ENCODE data around the gene CAPG. TPM values are rescaled to one million over a fixed set of nuclear protein-coding genes. Genes with fewer than 3 reads are reported as not detected.

CAPG gene
- total RNA-seq, 4 donors from 2014 or later: 18.3 to 92.1 (median 45.2) TPM

DNA sequence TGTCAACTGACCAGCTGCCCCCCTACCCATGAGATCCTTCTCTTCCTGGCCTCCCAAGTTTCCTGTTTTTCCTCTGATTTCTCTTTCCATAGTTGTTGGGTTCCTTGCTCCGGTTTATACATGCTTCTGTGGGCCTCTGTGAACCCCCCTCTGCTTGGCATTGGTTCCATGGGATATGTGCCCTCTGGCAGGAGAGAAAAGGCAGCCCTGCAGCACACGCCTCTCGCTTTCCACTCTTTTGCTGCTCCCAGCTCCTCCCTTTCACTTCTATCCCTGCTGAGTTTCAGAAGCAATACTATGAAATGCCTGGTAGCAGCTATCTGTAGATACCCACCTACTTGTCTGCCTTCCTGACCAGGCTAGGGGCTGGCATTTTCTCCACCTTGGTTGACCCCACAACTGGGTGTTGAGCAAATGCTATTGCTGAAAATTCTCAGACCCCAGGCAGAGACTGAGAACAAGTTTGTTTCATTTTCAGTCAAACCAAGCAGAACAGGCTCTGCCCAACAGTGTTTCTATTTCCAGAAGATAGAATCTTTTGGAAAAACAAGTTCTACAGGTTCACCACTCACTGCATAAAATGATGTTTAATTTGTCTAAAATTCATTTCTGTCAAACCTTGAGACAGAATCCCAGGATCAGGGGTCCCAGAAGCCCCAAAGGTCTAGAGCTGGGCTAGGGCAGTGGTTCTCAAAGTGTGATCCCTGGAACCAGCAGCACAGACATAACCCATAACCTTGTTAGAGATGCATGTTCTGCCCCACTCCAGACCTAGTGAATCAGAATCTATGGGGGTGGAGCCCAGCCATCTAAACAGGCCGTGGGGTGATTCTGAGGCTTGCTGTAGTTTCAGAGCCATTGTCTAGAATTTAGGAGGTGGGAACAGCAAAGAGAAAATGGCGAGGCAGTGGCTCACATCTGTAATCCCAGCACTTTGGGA, 13.4 kb downstream of the CAPG start:
- intact Hi-C loops (cut with DNase I; ENCODE audit: low total_unique reads): no loop called here
- DNase-seq: no peak
- no peak for TF ChIP-seq EP300 (IDR thresholded peaks at IDR 0.05; ENCODE audit: low read depth)
- no peak for TF ChIP-seq POLR2AphosphoS5 (IDR thresholded peaks at IDR 0.05)
- TF ChIP-seq, protein P1, sequence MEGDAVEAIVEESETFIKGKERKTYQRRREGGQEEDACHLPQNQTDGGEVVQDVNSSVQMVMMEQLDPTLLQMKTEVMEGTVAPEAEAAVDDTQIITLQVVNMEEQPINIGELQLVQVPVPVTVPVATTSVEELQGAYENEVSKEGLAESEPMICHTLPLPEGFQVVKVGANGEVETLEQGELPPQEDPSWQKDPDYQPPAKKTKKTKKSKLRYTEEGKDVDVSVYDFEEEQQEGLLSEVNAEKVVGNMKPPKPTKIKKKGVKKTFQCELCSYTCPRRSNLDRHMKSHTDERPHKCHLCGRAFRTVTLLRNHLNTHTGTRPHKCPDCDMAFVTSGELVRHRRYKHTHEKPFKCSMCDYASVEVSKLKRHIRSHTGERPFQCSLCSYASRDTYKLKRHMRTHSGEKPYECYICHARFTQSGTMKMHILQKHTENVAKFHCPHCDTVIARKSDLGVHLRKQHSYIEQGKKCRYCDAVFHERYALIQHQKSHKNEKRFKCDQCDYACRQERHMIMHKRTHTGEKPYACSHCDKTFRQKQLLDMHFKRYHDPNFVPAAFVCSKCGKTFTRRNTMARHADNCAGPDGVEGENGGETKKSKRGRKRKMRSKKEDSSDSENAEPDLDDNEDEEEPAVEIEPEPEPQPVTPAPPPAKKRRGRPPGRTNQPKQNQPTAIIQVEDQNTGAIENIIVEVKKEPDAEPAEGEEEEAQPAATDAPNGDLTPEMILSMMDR (IDR thresholded peaks at IDR 0.05): no peak
- TF ChIP-seq POLR2A (IDR thresholded peaks at IDR 0.05): no peak

DNA sequence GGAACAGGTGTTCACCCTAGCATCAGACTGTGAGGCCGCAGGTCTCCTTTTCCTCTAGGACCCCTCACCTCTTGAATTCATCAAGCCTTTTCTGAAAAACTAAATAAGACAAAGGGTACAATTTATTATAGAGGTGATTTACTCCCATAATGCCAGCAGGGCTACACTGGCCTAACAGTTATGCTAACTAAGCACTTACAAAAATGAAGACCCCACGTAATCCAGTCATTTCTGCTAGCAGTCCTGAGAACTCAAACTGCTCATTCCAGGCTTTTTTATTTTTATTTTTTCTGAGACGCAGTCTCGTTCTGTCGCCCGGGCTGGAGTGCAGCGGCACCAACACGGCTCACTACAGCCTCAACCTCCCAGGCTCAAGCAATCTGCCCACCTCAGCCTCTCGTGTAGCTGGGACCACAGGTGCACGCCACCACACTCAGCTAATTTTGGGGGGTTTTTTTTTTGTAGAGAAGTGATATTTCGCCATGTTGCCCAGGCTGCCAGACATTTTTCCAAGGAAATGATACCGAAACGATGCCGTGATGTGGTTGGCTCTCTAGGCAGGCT, 14.2 kb downstream of the CAPG start:
- 93% methylated on average over 14 of the region's 14 CpGs; no CpG with 5 or more reads in 1 of the 2 donors for WGBS, 2 donors (ENCODE audit: low coverage in 1 of 2)
- Histone ChIP-seq H3K9me3 (no peaks in the 10 kb centered on the region), H3K4me1 (peaks cover 0 to 8% (median 2%) of the 10 kb centered on the region in 4 donors), H3K27me3 (no peaks in the 10 kb centered on the region), H3K4me3 (no peak overlapping the region), H3K36me3 (no peaks in the 10 kb centered on the region), H3K27ac (peak overlapping the region in 3 of 4 donors; percentile 26 to 66 (median 55))
- no peak for TF ChIP-seq POLR2A (IDR thresholded peaks at IDR 0.05)
- TF ChIP-seq, protein P1 (IDR thresholded peaks at IDR 0.05): no peak
- TF ChIP-seq POLR2AphosphoS5 (IDR thresholded peaks at IDR 0.05): no peak
- no peak for TF ChIP-seq EP300 (IDR thresholded peaks at IDR 0.05; ENCODE audit: low read depth)
- in situ Hi-C loops (cut with MboI; ENCODE audit: low pct_ligation_motif_present in 1 of 4, low pct_unique_long_range_greater_than_20kb in 1 of 4, low sequenced_read_pairs in 3 of 4) (no loop called here), intact Hi-C loops (cut with DNase I; ENCODE audit: low total_unique reads) (no loop called here)
- DNase-seq: no peak

More for the DNA sequence above, 13.4 kb downstream of the CAPG start:
- Histone ChIP-seq H3K4me1 (peaks cover 0 to 8% (median 2%) of the 10 kb centered on the region in 4 donors), H3K36me3 (no peaks in the 10 kb centered on the region), H3K27ac (peak overlapping the region; percentile 26 to 66 (median 52)), H3K4me3 (no peak overlapping the region), H3K9me3 (no peaks in the 10 kb centered on the region), H3K27me3 (no peaks in the 10 kb centered on the region)
- whole genome bisulfite sequencing, 2 donors (ENCODE audit: low coverage in 1 of 2): 40 to 54% methylated on average over 1 to 5 of the region's 5 CpGs
- in situ Hi-C loops (cut with MboI; ENCODE audit: low pct_ligation_motif_present in 1 of 4, low pct_unique_long_range_greater_than_20kb in 1 of 4, low sequenced_read_pairs in 3 of 4): no loop called here

DNA sequence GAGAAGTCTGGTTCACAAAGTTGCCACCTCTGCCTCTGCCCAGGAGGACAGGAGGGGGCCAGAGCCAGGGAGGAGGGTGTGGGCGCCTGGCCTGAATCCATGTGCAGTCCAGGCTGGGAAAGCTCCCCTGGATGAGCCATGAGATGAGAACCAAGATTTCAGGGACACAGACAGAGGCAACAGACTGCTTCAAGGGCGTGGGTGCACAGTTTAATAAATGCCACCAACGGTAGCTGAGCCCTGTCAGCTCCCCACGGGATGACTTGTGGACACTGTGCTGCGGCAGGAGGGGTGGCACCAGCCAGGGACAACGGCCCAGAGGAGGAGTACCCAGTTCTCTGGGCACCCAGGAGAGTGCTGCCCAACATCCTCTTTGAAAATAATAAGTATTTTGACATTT, 15.2 kb downstream of the CAPG start:
- intact Hi-C loops (cut with DNase I; ENCODE audit: low total_unique reads): no loop called here
- Histone ChIP-seq H3K36me3 (no peaks in the 10 kb centered on the region), H3K4me1 (peaks cover 0 to 8% (median 2%) of the 10 kb centered on the region in 4 donors), H3K27ac (no peak overlapping the region), H3K4me3 (no peak overlapping the region), H3K9me3 (no peaks in the 10 kb centered on the region), H3K27me3 (no peaks in the 10 kb centered on the region)
- in situ Hi-C loops (cut with MboI; ENCODE audit: low pct_ligation_motif_present in 1 of 4, low pct_unique_long_range_greater_than_20kb in 1 of 4, low sequenced_read_pairs in 3 of 4): no loop called here
- TF ChIP-seq POLR2A (IDR thresholded peaks at IDR 0.05) (no peak), POLR2AphosphoS5 (IDR thresholded peaks at IDR 0.05) (no peak), EP300 (IDR thresholded peaks at IDR 0.05; ENCODE audit: low read depth) (no peak)
- TF ChIP-seq, protein P1 (IDR thresholded peaks at IDR 0.05): no peak
- WGBS, 2 donors (ENCODE audit: low coverage in 1 of 2): 88 to 100% methylated on average over 2 to 6 of the region's 6 CpGs
- DNase-seq: no peak

DNA sequence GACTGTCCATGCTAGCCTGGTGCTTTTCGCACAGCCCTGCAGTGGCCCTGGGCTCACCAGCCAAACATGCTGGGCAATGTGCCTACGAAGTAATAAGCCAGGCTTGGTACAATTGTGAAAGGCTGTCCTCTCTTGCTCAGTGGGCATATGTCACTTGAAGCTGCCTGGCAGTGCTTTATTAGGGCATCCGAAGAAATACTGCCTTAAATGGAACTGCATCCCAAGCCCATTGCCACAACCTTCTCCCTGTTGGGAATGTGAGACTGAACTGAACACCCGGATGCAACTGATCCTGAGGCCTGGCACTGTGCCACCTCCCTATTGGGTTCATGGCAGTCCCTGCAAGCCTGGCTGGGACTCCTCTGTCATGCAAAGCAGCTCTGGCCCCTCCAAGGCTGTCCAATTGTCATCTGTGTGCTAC, 15.9 kb downstream of the CAPG start:
- WGBS, 2 donors (ENCODE audit: low coverage in 1 of 2): 91% methylated on average over 4 of the region's 4 CpGs; no CpG with 5 or more reads in 1 of the 2 donors
- TF ChIP-seq POLR2AphosphoS5 (IDR thresholded peaks at IDR 0.05) (no peak), POLR2A (IDR thresholded peaks at IDR 0.05) (no peak), EP300 (IDR thresholded peaks at IDR 0.05; ENCODE audit: low read depth) (no peak)
- TF ChIP-seq, protein P1 (IDR thresholded peaks at IDR 0.05): no peak
- intact Hi-C loops (cut with DNase I; ENCODE audit: low total_unique reads) (no loop called here), in situ Hi-C loops (cut with MboI; ENCODE audit: low pct_ligation_motif_present in 1 of 4, low pct_unique_long_range_greater_than_20kb in 1 of 4, low sequenced_read_pairs in 3 of 4) (no loop called here)
- H3K9me3 ChIP-seq: no peaks in the 10 kb centered on the region
- no peaks in the 10 kb centered on the region for H3K27me3 ChIP-seq
- H3K27ac ChIP-seq: no peak overlapping the region
- no peaks in the 10 kb centered on the region for H3K36me3 ChIP-seq
- no peak overlapping the region for H3K4me3 ChIP-seq
- no peak for DNase-seq
- H3K4me1 ChIP-seq: peaks cover 0 to 8% (median 2%) of the 10 kb centered on the region in 4 donors

Data from transverse colon (tissue), 4 donors.